Measurements from ENCODE around the gene ADGRG2. TPM values are rescaled to one million over a fixed set of nuclear protein-coding genes. Genes with fewer than 3 reads are reported as not detected.
A peak's percentile ranks its signal among the peaks of the same experiment; 100 is the strongest.

The ADGRG2 gene
- polyA plus RNA-seq, 1 donor from 2014 or later = 0.05 TPM

DNA sequence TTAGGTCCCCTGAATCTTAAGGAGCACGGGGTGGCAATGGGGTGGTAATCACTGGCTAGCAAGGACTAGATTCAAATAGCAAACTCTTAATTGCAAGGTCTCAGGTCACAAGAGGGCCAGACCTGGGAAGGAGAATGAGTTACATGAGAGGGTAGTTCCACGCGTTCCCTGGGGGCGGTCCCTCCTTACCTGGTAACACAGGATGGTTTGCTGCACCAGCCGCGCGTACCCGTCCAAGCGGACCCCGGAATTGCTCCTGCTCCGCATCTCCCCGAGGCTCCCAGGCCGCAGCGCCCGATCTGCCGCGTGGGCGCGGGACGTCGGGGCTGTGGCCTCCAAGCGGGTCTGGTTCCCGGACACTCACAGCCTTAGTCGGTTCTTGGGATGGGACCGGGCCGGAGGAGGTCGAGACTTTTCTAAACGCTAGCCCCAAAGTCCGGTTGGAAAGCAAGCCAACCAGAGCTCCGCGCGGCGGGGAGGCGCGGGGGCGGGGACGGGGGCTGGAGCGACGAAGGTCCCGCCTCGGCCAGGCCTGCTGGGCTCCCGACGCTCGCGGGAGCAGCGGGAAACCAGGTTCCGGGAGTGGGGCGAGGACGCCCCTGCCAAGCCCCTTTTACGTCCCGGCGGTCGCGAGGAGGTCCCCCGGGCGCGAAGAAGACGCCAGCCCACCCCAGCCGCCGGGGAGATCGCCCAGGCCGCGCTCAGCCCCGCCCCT, 138.4 kb downstream of the ADGRG2 start, which contains the start of gene PHKA2:
TSS of gene PHKA2 (minus strand) at position 449 of the 715 bp plus-strand sequence. CDS start at position 267, 182 bp downstream.
- Histone ChIP-seq H3K9ac (ENCODE audit: low read length) (peak within 1 kb of the TSS; percentile 63), H3K79me2 (replicated peaks; ENCODE audit: insufficient read depth, low read length) (no peaks in the 10 kb centered on the region), H3K4me3 (ENCODE audit: low read length) (peak within 1 kb of the TSS; percentile 81), H3K27me3 (ENCODE audit: insufficient read depth, low read depth, low read length) (no peaks in the 10 kb centered on the region), H4K20me1 (ENCODE audit: insufficient read depth) (no peaks in the 10 kb centered on the region), H3K9me2 (ENCODE audit: insufficient read depth, low read length) (no peaks in the 10 kb centered on the region), H3K27ac (ENCODE audit: low read length) (no peak within 1 kb of the TSS), H3K4me2 (ENCODE audit: low read length) (peak within 1 kb of the TSS; percentile 10), H3K9me3 (ENCODE audit: low read length) (no peaks in the 10 kb centered on the region), H3K36me3 (ENCODE audit: insufficient read depth, low read length) (no peaks in the 10 kb centered on the region), H3F3A (ENCODE audit: insufficient read depth, low read length, poor library complexity, severe bottlenecking) (no peaks in the 10 kb centered on the region), H2AFZ (ENCODE audit: low read depth, low read length) (peak within 1 kb of the TSS; percentile 29)
- TF ChIP-seq SMC3 (conservative IDR thresholded peaks at IDR 0.05; ENCODE audit: poor library complexity) (no peak), TAF1 (IDR thresholded peaks at IDR 0.05; ENCODE audit: low read depth) (no peak), RAD21 (conservative IDR thresholded peaks at IDR 0.05) (no peak), EZH2 (IDR thresholded peaks at IDR 0.05; ENCODE audit: borderline replicate concordance, insufficient read depth, low read length, poor library complexity, severe bottlenecking) (no peak), MXI1 (conservative IDR thresholded peaks at IDR 0.05; ENCODE audit: poor library complexity, severe bottlenecking) (no peak), EP300 (conservative IDR thresholded peaks at IDR 0.05; ENCODE audit: poor library complexity, severe bottlenecking) (no peak), POLR2AphosphoS5 (IDR thresholded peaks at IDR 0.05) (no peak)
- TF ChIP-seq, protein P1, sequence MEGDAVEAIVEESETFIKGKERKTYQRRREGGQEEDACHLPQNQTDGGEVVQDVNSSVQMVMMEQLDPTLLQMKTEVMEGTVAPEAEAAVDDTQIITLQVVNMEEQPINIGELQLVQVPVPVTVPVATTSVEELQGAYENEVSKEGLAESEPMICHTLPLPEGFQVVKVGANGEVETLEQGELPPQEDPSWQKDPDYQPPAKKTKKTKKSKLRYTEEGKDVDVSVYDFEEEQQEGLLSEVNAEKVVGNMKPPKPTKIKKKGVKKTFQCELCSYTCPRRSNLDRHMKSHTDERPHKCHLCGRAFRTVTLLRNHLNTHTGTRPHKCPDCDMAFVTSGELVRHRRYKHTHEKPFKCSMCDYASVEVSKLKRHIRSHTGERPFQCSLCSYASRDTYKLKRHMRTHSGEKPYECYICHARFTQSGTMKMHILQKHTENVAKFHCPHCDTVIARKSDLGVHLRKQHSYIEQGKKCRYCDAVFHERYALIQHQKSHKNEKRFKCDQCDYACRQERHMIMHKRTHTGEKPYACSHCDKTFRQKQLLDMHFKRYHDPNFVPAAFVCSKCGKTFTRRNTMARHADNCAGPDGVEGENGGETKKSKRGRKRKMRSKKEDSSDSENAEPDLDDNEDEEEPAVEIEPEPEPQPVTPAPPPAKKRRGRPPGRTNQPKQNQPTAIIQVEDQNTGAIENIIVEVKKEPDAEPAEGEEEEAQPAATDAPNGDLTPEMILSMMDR (IDR thresholded peaks at IDR 0.05; ENCODE audit: poor library complexity, severe bottlenecking) = no peak
- TF ChIP-seq, protein P2, sequence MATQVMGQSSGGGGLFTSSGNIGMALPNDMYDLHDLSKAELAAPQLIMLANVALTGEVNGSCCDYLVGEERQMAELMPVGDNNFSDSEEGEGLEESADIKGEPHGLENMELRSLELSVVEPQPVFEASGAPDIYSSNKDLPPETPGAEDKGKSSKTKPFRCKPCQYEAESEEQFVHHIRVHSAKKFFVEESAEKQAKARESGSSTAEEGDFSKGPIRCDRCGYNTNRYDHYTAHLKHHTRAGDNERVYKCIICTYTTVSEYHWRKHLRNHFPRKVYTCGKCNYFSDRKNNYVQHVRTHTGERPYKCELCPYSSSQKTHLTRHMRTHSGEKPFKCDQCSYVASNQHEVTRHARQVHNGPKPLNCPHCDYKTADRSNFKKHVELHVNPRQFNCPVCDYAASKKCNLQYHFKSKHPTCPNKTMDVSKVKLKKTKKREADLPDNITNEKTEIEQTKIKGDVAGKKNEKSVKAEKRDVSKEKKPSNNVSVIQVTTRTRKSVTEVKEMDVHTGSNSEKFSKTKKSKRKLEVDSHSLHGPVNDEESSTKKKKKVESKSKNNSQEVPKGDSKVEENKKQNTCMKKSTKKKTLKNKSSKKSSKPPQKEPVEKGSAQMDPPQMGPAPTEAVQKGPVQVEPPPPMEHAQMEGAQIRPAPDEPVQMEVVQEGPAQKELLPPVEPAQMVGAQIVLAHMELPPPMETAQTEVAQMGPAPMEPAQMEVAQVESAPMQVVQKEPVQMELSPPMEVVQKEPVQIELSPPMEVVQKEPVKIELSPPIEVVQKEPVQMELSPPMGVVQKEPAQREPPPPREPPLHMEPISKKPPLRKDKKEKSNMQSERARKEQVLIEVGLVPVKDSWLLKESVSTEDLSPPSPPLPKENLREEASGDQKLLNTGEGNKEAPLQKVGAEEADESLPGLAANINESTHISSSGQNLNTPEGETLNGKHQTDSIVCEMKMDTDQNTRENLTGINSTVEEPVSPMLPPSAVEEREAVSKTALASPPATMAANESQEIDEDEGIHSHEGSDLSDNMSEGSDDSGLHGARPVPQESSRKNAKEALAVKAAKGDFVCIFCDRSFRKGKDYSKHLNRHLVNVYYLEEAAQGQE (IDR thresholded peaks at IDR 0.05; ENCODE audit: borderline replicate concordance) = no peak

DNA sequence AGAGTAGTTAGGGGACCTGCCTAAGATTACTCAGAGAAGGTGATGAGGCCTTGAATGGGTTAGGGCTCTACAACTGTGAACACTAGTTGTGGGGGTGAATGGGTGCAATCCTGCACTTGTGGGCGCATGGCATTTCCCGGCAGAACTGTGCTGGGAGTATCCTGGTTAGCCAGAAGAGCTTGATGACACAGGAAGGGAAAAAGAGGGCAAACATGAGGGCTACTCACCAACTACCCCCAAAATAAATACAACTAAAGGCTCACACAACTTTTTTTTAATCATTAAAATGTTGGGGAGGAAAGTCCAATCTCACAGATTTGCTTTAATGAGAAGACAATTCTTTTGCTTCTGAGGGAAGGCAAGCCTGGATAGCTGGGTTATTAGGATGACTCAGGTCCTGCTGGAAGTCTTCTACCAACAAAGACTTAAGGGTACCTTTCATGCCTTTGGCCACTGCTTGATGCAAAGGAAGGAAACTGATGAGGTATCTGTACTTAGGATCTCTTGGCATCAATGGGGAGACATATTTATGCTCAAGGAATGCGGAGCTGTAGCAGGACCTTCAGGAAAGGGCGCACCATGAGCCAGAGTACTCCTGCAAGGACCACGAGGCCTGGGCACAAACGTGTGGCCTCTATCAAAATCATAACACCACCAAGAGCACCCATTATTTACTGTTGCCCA, 141.0 kb downstream of the ADGRG2 start:
- Histone ChIP-seq H3K36me3 (ENCODE audit: insufficient read depth, low read length) (no peaks in the 10 kb centered on the region), H3K9ac (ENCODE audit: low read length) (no peak overlapping the region), H3K9me2 (ENCODE audit: insufficient read depth, low read length) (no peaks in the 10 kb centered on the region), H3K79me2 (replicated peaks; ENCODE audit: insufficient read depth, low read length) (no peaks in the 10 kb centered on the region), H3K27ac (ENCODE audit: low read length) (no peak overlapping the region), H3F3A (ENCODE audit: insufficient read depth, low read length, poor library complexity, severe bottlenecking) (no peaks in the 10 kb centered on the region), H4K20me1 (ENCODE audit: insufficient read depth) (no peaks in the 10 kb centered on the region), H3K4me3 (ENCODE audit: low read length) (no peak overlapping the region), H2AFZ (ENCODE audit: low read depth, low read length) (no peak overlapping the region), H3K4me2 (ENCODE audit: low read length) (no peak overlapping the region), H3K27me3 (ENCODE audit: insufficient read depth, low read depth, low read length) (no peaks in the 10 kb centered on the region), H3K9me3 (ENCODE audit: low read length) (no peaks in the 10 kb centered on the region)
- no peak for TF ChIP-seq RAD21 (conservative IDR thresholded peaks at IDR 0.05)
- no peak for TF ChIP-seq SMC3 (conservative IDR thresholded peaks at IDR 0.05; ENCODE audit: poor library complexity)
- TF ChIP-seq, protein P1 (IDR thresholded peaks at IDR 0.05; ENCODE audit: poor library complexity, severe bottlenecking) = no peak
- no peak for TF ChIP-seq EP300 (conservative IDR thresholded peaks at IDR 0.05; ENCODE audit: poor library complexity, severe bottlenecking)
- TF ChIP-seq, protein P2 (IDR thresholded peaks at IDR 0.05; ENCODE audit: borderline replicate concordance) = no peak
- no peak for TF ChIP-seq EZH2 (IDR thresholded peaks at IDR 0.05; ENCODE audit: borderline replicate concordance, insufficient read depth, low read length, poor library complexity, severe bottlenecking)
- no peak for TF ChIP-seq TAF1 (IDR thresholded peaks at IDR 0.05; ENCODE audit: low read depth)
- no peak for TF ChIP-seq MXI1 (conservative IDR thresholded peaks at IDR 0.05; ENCODE audit: poor library complexity, severe bottlenecking)
- no peak for TF ChIP-seq POLR2AphosphoS5 (IDR thresholded peaks at IDR 0.05)
